Subcutaneous abdominal adipose tissue (tissue), 5 donors: ENCODE data around the gene INSIG1.

Experiments
- H3K27ac ChIP-seq: one replicate; pipeline ENCODE4 v1.7.0; 2013; ENCODE audit warnings: low read depth, mild to moderate bottlenecking, inconsistent platforms, low read length, moderate library complexity
- H3K27me3 ChIP-seq, 5 donors: one replicate each; pipeline ENCODE4 v1.7.0; 2013; ENCODE audit warnings: low read length in 5 of 5, inconsistent platforms in 1 of 5; ENCODE audit not compliant: control insufficient read depth in 5 of 5, insufficient read depth in 4 of 5
- H3K36me3 ChIP-seq, 5 donors: one replicate each; pipeline ENCODE4 v1.7.0; 2013; ENCODE audit warnings: low read length in 5 of 5; ENCODE audit not compliant: control insufficient read depth in 5 of 5, insufficient read depth in 5 of 5
- H3K4me1 ChIP-seq, 5 donors: one replicate each; pipeline ENCODE4 v1.7.0; 2013; ENCODE audit warnings: low read length in 5 of 5, mild to moderate bottlenecking in 3 of 5, moderate library complexity in 1 of 5; ENCODE audit not compliant: control insufficient read depth in 5 of 5, insufficient read depth in 5 of 5
- H3K4me3 ChIP-seq, 5 donors: one replicate each; pipeline ENCODE4 v1.7.0; 2013; ENCODE audit warnings: low read length in 5 of 5, low read depth in 1 of 5
- H3K9ac ChIP-seq, 5 donors: one replicate each; pipeline ENCODE4 v1.7.0; 2013; ENCODE audit warnings: low read length in 5 of 5, mild to moderate bottlenecking in 4 of 5, moderate library complexity in 3 of 5
- H3K9me3 ChIP-seq, 5 donors: one replicate each; pipeline ENCODE4 v1.7.0; 2013; ENCODE audit warnings: low read length in 5 of 5; ENCODE audit not compliant: control insufficient read depth in 5 of 5
- donor health status: healthy.
- donor health status: healthy.
- donor health status: healthy.
- donor health status: healthy.
- donor health status: healthy.

Gene INSIG1

DNA sequence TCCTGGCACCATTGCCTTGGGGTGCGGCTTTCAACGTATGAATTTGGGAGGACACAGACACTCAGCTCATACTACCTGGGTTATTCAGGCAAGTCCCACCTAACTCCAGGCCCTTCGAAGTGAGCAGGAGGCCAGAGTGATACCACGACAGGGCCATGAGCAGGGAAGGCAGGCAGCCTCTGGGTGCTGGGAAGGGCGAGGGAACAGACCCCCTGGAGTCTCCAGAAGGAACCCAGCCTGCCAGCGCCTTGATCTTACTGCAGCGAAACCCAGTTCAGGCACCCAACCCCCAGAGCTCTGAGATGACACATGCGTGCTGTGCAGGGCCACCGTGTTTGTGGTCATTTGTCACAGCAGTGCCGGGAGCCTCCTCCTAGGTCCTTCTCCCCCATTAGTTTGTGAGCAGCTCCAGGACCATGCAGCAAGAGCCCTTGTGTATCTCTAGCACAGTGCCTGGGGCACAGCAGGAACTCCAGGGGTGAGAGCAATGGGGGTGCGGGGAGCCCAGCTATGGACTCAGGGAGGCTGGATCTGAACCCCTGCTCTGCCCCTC is 7.7 kb upstream of the INSIG1 start:
- no peaks in the 10 kb centered on the region for H3K9me3 ChIP-seq
- no peaks in the 10 kb centered on the region for H3K36me3 ChIP-seq
- H3K4me1 ChIP-seq, result peaks cover 0 to 21% (median 7%) of the 10 kb centered on the region in 5 donors
- H3K9ac ChIP-seq, result no peak overlapping the region
- H3K27me3 ChIP-seq, result no peaks in the 10 kb centered on the region
- H3K4me3 ChIP-seq, result no peak overlapping the region
- no peak overlapping the region for H3K27ac ChIP-seq

DNA sequence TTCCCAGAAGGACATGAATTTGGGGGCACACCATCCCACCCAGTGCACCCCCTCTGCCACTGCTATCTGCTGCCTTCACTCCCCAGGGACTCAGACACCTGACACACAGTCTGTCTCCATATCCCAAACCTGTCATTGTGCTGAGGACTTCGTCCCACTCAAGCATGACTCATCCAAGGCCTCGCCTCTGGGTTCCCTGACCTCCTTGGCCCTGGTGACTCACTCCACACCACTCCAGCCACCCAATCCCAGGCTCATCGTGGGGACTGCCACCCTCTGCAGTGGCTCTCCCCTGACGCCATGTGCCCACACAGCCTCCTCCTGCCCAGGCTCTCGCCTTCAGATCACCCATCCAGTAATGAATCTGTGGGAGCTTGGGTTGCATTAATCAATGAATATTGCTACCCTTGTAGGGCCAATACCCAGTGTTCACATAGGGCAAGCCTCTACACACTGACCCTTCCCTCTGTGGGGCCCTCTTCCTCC is 6.6 kb upstream of the INSIG1 start:
- H3K9me3 ChIP-seq, result no peaks in the 10 kb centered on the region
- no peaks in the 10 kb centered on the region for H3K27me3 ChIP-seq
- no peak overlapping the region for H3K9ac ChIP-seq
- no peak overlapping the region for H3K4me3 ChIP-seq
- no peaks in the 10 kb centered on the region for H3K36me3 ChIP-seq
- no peak overlapping the region for H3K27ac ChIP-seq
- H3K4me1 ChIP-seq, result peaks cover 0 to 23% (median 9%) of the 10 kb centered on the region in 5 donors

DNA sequence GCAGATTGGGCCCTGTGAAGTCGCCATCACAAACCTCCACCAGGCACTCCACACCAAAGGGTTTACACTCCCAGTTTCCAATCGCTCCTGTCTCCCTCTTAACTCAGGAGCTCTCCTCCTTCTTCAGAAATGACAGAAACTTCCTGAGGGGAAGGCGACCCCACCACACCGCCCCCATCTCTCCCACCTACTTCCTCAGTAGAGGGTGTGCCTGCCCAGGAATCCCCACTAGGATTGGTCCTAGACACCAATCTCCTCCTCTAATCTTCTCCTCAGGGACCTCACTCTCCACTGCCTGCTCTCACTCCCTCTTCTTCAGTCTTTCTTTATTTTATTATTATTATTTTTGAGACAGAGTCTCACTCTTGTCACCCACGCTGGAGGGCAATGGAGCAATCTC is 5.9 kb upstream of the INSIG1 start:
- H3K4me1 ChIP-seq, result peaks cover 4 to 29% (median 16%) of the 10 kb centered on the region in 5 donors
- H3K4me3 ChIP-seq, result no peak overlapping the region
- H3K27ac ChIP-seq, result no peak overlapping the region
- H3K9ac ChIP-seq, result no peak overlapping the region
- H3K9me3 ChIP-seq, result no peaks in the 10 kb centered on the region
- no peaks in the 10 kb centered on the region for H3K36me3 ChIP-seq
- no peaks in the 10 kb centered on the region for H3K27me3 ChIP-seq

DNA sequence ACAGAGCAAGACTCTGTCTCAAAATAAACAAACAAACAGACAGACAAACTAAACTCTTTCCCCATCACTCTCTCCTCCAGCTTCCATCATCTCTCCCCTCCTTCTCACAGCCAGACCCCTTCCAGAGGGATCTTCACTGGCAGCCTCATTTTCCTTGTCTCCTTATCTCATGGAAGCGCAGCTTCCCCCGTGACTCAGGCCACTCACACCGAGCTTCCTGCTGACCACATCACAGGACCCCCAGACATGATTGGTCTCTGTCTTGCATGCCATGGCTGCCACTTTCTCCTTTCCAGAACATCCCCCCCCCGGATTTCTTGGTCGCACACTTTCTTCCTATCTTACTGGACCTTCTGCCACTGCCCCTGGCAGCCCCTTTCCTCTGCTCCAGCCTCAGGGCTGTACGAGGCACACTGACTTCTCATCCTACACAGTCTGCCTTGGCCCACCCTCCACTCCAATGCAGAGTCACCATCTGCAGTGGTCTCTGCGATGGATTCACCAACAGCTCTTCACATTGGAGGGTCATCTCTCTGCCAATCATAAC is 4.9 kb upstream of the INSIG1 start:
- Histone ChIP-seq H3K27ac (no peak overlapping the region), H3K9ac (no peak overlapping the region), H3K27me3 (no peaks in the 10 kb centered on the region), H3K4me3 (no peak overlapping the region), H3K9me3 (no peaks in the 10 kb centered on the region), H3K4me1 (peaks cover 4 to 32% (median 19%) of the 10 kb centered on the region in 5 donors), H3K36me3 (no peaks in the 10 kb centered on the region)

DNA sequence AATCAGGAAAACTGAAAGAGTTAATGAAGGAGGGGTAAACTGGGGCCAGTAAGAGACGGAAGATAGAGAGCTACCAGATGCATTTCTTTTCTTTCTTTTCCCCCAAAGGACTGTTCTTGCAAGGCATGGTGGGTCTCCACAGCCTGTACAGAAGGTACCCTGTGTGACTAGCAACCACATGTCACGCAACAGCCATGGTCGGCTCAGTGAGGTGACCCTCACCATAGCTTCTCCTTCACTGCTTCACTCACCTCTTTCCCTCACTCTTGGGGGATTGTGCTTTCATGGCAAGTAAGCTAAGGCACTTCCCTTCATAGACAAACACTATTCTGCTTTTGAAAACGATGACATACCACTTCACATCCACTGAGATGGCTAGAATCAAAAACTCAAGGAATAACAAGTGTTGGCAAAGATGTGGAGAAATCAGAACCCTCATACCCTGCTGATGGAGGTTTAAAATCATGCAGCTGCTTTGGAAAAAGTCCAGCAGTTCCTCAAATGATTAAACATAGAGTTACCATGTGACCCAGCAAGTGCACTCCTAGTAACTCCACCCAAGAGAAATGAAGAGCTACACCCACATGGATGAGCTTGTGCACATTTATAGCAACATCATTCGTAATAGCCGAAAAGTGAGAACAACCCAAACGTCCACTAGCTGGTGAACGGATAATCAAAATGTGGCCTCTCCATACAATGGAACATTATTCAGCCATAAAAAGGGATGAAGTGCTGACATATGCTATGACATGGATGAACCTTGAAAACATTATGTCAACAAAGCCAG is 3.8 kb upstream of the INSIG1 start:
- Histone ChIP-seq H3K4me1 (peaks cover 5 to 34% (median 20%) of the 10 kb centered on the region in 5 donors), H3K36me3 (no peaks in the 10 kb centered on the region), H3K27ac (no peak overlapping the region), H3K9me3 (no peaks in the 10 kb centered on the region), H3K4me3 (no peak overlapping the region), H3K27me3 (no peaks in the 10 kb centered on the region), H3K9ac (no peak overlapping the region)

DNA sequence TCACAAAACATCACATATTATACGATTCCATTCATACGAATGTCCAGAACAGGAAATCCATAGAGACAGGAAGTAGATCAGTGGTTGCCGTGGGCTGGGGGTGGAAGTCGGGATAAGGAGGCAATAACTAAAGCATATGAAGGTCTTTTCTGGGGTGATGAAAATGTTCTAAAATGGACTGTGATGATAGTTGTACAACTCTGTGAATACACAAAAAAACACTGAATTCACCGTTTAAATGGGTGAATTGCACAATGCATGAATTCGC is 3.2 kb upstream of the INSIG1 start:
- H3K4me3 ChIP-seq, result no peak overlapping the region
- no peaks in the 10 kb centered on the region for H3K27me3 ChIP-seq
- no peak overlapping the region for H3K27ac ChIP-seq
- H3K4me1 ChIP-seq, result peaks cover 9 to 40% (median 24%) of the 10 kb centered on the region in 5 donors
- no peak overlapping the region for H3K9ac ChIP-seq
- H3K36me3 ChIP-seq, result no peaks in the 10 kb centered on the region
- no peaks in the 10 kb centered on the region for H3K9me3 ChIP-seq

DNA sequence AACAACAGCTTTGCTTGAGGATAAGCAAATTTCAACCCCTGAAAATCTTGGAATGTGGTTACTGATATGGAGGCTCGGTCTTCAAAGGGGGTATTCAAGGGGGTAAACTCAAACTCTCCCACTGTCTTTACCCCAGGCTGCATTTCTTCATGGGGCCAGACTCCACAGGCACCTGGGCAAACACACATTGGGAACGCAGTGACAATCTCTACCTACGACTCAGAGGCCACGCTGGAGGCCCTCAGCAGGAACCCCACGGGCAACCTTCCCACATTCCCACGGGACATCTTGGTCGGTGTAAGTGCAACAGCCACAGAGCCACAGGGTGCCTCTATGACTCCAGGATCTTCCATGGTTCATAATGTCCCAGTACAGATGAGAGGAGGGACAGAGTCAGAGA is 2.2 kb upstream of the INSIG1 start:
- no peak overlapping the region for H3K4me3 ChIP-seq
- peaks cover 12 to 49% (median 32%) of the 10 kb centered on the region in 5 donors for H3K4me1 ChIP-seq
- no peaks in the 10 kb centered on the region for H3K9me3 ChIP-seq
- no peak overlapping the region for H3K27ac ChIP-seq
- no peaks in the 10 kb centered on the region for H3K36me3 ChIP-seq
- no peaks in the 10 kb centered on the region for H3K27me3 ChIP-seq
- H3K9ac ChIP-seq, result no peak overlapping the region

DNA sequence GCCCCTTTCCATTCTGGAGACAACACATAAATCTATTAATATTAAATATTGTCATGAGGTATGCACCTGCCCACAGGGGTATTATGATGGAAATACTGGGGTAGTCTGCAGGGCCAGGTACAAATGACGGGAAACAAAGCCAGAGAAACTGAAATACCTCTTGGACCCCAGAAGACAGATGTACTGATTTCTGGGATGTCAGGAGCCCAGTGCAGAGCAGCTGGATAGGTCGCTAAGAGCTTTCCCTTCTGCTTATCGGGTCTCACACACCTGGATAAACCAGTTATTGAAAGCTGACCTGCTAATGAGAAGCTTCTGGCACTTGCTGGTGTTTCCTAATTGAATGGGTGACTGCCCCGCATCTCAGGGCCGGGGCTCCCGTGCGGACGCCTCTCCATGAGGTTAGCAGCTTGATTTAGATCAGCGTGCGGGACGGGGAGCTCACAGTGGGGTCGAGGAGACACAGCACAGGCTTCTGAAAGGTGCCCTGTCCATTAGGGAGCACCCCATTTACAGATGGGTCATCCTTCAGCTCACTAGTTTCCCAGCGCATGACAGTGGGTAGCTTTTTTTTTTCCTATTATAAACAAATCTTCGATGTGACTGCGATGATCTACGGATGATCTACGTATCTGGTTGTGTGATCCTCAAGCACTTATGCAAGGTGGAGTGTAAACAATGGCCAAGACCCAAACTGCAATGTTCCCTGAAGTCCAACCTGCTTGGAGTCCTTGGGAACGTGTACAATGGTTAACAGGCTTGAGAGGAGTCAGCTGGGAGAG is 1.5 kb upstream of the INSIG1 start:
- peak overlapping the region; percentile 6 to 84 (median 72) for H3K4me3 ChIP-seq
- peaks cover 11 to 55% (median 38%) of the 10 kb centered on the region in 5 donors for H3K4me1 ChIP-seq
- H3K9ac ChIP-seq, result peak overlapping the region in 3 of 5 donors; percentile 74 to 82 (median 77)
- H3K27me3 ChIP-seq, result no peaks in the 10 kb centered on the region
- peaks cover 0 to 4% (median 0%) of the 10 kb centered on the region in 5 donors for H3K36me3 ChIP-seq
- H3K27ac ChIP-seq, result no peak overlapping the region
- H3K9me3 ChIP-seq, result no peaks in the 10 kb centered on the region

DNA sequence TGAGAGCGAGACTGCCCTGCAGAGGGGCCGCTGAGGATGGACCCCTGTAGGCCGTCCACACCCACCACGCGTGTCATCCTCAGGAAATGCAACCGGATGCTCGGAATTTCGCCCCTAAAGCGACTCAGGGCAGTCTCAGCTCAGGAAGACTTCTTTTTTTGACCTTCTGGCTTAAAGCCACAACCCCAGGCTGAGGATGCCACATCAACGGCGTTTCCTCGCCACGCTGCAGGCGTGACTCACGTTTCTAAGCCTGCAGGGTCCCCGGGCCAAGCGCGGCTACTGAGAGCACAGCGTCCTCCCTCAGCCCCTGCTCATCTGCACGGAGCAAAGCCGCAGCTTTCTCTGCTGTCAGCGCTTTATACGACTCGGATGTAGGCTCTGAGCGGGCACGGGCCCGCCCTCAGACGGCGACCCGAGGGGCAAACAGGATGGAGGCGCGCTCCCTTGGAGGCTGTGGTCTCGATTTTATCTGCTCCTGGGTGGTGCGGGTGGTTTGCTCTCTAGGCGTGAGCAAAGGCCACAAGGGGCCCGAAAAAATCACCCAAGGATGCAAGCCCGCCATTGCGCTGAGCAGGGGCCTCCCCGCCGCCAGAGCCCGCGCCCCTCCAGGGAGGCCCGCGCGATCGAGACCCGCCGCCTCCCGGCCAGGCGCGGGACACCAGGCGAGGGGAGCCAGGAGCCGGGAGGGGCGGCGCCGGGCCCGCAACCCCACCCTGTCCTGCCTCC is 726 bp upstream of the INSIG1 start:
- Histone ChIP-seq H3K9me3 (no peaks in the 10 kb centered on the region), H3K36me3 (peaks cover 0 to 6% (median 0%) of the 10 kb centered on the region in 5 donors), H3K4me3 (peak overlapping the region; percentile 6 to 84 (median 72)), H3K27me3 (no peaks in the 10 kb centered on the region), H3K27ac (peak overlapping the region; percentile 86), H3K4me1 (peaks cover 11 to 55% (median 41%) of the 10 kb centered on the region in 5 donors), H3K9ac (peak overlapping the region in 4 of 5 donors; percentile 74 to 83 (median 80))
